AG09319 (cell line): Measurements from ENCODE around the gene HES5.

ENCODE experiments used
- DNase-seq: peaks from one replicate; pipeline ENCODE4 v3.0.0-alpha.2; 2010; ENCODE audit warnings: low read depth; ENCODE audit errors: extremely low read depth
- CTCF ChIP-seq: IDR thresholded peaks from 2 replicates; pipeline ENCODE4 v1.5.1; 2011; ENCODE audit warnings: low read depth, mild to moderate bottlenecking, inconsistent platforms, low read length, moderate library complexity

HES5 gene

GRCh38 chr1:2482588-2482987, 47.5 kb downstream of the HES5 start:
- DNase-seq: no peak
- no peak for TF ChIP-seq CTCF

GRCh38 chr1:2481885-2482284, 48.2 kb downstream of the HES5 start:
- no peak for TF ChIP-seq CTCF

GRCh38 chr1:2480986-2481364, 49.1 kb downstream of the HES5 start:
- no peak for TF ChIP-seq CTCF
- no peak for DNase-seq

More at GRCh38 chr1:2481885-2482284, 48.2 kb downstream of the HES5 start:
- no peak for DNase-seq

- no peak for TF ChIP-seq CTCF
- DNase-seq: no peak
These were observed 49.7 kb downstream of the HES5 start for GRCh38 chr1:2480236-2480985.

- no peak for DNase-seq
- TF ChIP-seq CTCF: no peak
These were observed 50.4 kb downstream of the HES5 start for GRCh38 chr1:2479618-2480017.

- no peak for DNase-seq
- no peak for TF ChIP-seq CTCF
These were observed 50.9 kb downstream of the HES5 start for GRCh38 chr1:2479186-2479585.
